SH-SY5Y (cell line): ENCODE data around the gene IGF1R.

ENCODE experiments used
- GATA2 ChIP-seq: IDR thresholded peaks from 2 replicates; pipeline ENCODE4 v1.6.1; 2011; ENCODE audit warnings: mild to moderate bottlenecking, low read depth, low read length
- GATA3 ChIP-seq: IDR thresholded peaks from 2 replicates; pipeline ENCODE4 v1.6.1; 2011; ENCODE audit warnings: low read depth, mild to moderate bottlenecking, low read length, moderate library complexity

DNA sequence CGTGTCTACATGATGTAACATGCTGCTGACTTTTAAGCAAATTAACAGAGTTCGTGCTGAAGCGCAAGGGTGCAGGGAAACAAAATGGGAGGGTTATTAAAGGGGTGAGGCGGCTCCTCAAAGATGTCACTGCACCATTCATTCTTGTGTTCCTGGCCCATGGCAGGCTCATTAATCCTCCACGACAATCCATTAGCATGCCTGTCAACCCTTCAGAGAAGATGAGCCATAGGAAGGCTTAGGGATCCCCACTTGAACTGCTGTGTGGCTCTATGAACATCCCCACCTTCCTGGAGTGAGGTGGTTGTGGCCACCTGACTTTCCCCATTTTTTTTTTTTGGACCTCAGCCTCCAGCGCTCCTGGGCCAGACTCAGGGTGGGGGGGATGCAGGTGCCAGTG, 45.8 kb downstream of the IGF1R start:
- no peak for TF ChIP-seq GATA2
- TF ChIP-seq GATA3 = no peak
